Lower leg skin (tissue), 4 donors: ENCODE results near the gene SENP6. TPM values are rescaled to one million over a fixed set of nuclear protein-coding genes. Genes with fewer than 3 reads are reported as not detected.

Experiments used
- DNase-seq, 2 donors: peaks; one replicate each; pipeline ENCODE4 v3.0.0-alpha.2; 2019; ENCODE audit warnings: low spot score in 2 of 2
- H3K4me3 ChIP-seq: fragments of 200-600 bp; sonication (generic); 2 replicates; pipeline ENCODE4 v1.5.1; 2017; ENCODE audit warnings: mild to moderate bottlenecking, low read depth; ENCODE audit not compliant: poor library complexity, severe bottlenecking
- POLR2A ChIP-seq, 2 donors: fragments of 450-650 bp; IDR thresholded peaks; one replicate each; pipeline ENCODE4 v1.6.1; 2016 to 2017; ENCODE audit warnings: antibody characterized with exemption in 2 of 2, mild to moderate bottlenecking in 1 of 2, moderate library complexity in 1 of 2
- WGBS, 2 donors: methylation state at CpG; one replicate each; pipeline ENCODE4 v1.1.5; 2018; 5-methylcytosine and 5-hydroxymethylcytosine counted together
- intact Hi-C: fragments of 100-400 bp; cut with DNase I; formaldehyde crosslinking; loops from one replicate; pipeline ENCODE4 v1.15.0; 2023; ENCODE audit warnings: low total_unique reads
- total RNA-seq, 4 donors: library from RNA; depleted of rRNA; stranded (reverse); fragments of >200 nt; gene quantifications; one replicate each; pipeline ENCODE4 v1.1.0, GENCODE V29; 2016
- TF ChIP-seq, protein P1 (sequence below), 3 donors: fragments of 450-650 bp; IDR thresholded peaks; one replicate each; pipeline ENCODE4 v1.5.1; 2016; ENCODE audit warnings: antibody characterized with exemption in 3 of 3, mild to moderate bottlenecking in 3 of 3, moderate library complexity in 2 of 3

The SENP6 gene
- total RNA-seq, 4 donors from 2014 or later, result 55.4 to 80.0 (median 63.1) TPM

DNA sequence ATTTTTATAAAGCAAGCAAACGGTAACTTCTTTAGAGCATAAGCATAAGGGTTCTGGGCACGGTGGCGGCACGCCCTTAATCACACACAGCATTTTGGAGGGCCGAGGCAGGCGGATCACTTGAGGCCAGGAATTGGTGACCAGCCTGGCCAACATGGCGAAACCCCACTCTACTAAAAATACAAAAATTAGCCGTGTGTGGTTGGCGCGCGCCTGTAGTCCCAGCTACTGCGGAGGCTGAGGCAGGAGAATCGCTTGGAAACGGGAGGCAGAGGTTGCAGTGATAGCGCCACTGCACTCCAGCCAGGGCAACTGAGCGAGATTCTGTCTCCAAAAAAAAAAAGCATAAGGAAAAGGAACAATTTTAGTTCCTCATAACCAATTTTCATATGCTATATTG is 2.6 kb downstream of the SENP6 start:
- no peak for DNase-seq
- intact Hi-C loops, result no loop called here
- 91 to 93% methylated on average over 16 of the region's 16 CpGs for whole genome bisulfite sequencing, 2 donors
- H3K4me3 ChIP-seq, result no peak overlapping the region
- TF ChIP-seq, protein P1, sequence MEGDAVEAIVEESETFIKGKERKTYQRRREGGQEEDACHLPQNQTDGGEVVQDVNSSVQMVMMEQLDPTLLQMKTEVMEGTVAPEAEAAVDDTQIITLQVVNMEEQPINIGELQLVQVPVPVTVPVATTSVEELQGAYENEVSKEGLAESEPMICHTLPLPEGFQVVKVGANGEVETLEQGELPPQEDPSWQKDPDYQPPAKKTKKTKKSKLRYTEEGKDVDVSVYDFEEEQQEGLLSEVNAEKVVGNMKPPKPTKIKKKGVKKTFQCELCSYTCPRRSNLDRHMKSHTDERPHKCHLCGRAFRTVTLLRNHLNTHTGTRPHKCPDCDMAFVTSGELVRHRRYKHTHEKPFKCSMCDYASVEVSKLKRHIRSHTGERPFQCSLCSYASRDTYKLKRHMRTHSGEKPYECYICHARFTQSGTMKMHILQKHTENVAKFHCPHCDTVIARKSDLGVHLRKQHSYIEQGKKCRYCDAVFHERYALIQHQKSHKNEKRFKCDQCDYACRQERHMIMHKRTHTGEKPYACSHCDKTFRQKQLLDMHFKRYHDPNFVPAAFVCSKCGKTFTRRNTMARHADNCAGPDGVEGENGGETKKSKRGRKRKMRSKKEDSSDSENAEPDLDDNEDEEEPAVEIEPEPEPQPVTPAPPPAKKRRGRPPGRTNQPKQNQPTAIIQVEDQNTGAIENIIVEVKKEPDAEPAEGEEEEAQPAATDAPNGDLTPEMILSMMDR (IDR thresholded peaks at IDR 0.05), result no peak
- TF ChIP-seq POLR2A (IDR thresholded peaks at IDR 0.05), result no peak

DNA sequence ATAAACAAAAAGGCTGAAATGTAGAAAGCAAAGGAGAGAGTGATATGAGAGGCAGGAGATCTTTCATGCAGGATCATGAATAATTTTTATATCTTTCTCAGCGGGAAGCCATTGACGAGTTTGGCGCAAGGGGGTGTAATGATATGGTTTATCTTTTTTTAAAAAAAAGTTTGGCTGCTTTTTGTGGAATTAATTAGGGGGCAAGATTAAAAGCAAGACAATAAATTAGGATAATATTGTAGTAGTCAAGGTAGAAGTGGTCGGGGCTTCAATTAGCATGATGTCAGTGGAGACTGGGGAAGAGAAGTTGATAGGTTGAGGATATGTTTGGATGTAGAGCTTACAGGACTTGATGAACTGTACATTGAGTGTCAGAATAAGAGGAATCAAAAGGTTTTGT is 4.0 kb downstream of the SENP6 start:
- H3K4me3 ChIP-seq, result no peak overlapping the region
- intact Hi-C loops, result no loop called here
- 94 to 95% methylated on average over 4 of the region's 4 CpGs for WGBS, 2 donors
- no peak for DNase-seq
- TF ChIP-seq, protein P1 (IDR thresholded peaks at IDR 0.05), result no peak
- no peak for TF ChIP-seq POLR2A (IDR thresholded peaks at IDR 0.05)

DNA sequence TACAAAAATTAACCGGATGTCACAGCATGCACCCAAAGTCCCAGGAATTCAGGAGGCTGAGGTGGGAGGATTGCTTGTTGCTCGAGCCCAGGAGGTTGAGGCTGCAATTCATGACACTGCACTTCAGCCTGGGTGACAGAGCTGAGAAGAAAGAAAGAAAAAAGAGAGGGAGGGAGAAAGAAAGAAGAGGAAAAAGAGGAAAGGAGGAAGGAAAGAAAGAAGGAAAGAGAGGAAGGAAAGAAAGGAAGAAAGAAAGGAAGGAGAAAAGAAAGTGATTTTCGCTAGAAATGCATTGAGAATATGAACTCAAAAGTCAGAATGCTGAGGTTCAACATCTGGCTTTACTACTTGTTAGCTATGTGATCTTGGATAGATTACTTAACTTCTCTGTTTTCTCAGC is 6.6 kb downstream of the SENP6 start:
- intact Hi-C loops, result no loop called here
- no peak overlapping the region for H3K4me3 ChIP-seq
- DNase-seq, result no peak
- no peak for TF ChIP-seq POLR2A (IDR thresholded peaks at IDR 0.05)
- TF ChIP-seq, protein P1 (IDR thresholded peaks at IDR 0.05), result no peak
- 84 to 88% methylated on average over 3 of the region's 3 CpGs for WGBS, 2 donors

DNA sequence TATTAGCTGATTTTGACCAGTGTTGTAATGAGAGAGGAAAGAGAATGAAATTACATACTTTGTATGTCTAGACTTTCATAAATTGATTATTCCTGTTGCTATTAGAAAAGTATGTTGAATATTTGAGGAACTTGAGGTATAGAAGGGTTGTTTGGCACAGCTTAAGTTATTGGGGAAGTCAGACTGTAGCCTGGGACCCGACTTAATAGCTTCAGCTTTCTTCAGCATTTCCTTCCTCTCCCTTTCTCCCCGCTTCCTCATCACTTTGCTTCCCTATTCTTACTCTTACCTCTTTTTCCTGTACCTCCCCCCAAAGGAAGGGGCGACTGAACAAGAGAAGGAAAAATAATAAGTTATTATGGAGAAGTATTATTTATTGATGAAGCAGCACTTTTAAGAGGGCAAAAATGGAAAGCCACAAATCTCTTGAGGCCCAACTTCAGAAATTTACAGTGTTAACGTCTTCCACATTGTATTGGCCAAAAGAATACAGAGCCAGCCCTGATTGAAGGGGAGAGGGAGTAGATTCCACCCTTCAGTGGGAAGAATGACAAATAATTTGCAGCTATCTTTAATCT is 7.4 kb downstream of the SENP6 start:
- TF ChIP-seq POLR2A (IDR thresholded peaks at IDR 0.05), result no peak
- TF ChIP-seq, protein P1 (IDR thresholded peaks at IDR 0.05), result no peak
- H3K4me3 ChIP-seq, result no peak overlapping the region
- DNase-seq, result no peak
- WGBS, 2 donors, result 49 to 53% methylated on average over 4 of the region's 4 CpGs
- intact Hi-C loops, result no loop called here

DNA sequence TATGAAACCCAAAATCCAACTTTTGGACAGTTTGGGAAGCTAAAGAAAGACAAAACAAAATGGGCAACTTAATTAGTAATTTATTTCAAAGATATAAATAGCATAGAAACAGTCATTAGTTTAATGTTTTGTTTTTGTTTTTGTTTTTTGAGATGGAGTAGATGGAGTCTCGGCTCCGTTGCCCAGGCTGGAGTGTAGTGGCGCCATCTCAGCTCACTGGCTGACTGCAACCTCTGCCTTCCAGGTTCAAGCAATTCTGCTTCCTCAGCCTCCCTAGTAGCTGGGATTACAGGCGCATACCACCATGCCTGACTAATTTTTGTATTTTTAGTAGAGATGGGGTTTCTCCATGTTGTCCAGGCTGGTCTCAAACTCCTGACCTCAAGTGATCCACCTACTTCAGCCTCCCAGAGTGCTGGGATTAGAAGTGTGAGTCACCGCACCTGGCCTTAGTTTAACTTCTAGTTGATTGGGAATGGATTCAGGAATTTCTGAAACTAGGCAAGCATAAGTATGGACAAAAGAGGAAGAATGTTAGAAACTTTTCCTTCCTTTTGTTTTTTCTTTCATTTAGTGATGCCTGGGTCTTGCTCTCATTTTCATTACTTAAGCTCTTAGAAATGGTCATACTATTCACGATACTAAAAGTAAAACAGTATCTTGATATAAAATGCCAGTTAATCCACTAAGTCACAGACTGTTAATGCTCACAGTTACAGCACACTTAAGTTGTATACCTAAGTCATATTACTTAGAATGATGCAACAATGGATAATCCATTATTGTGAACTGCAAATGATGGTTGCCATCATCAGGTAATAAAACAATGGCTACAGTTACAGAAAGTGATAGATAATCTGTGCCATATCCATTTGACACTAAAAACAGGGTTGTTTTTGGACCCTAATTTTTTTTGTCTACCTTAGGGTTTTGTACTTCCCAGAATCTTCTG is 8.2 kb downstream of the SENP6 start:
- TF ChIP-seq, protein P1 (IDR thresholded peaks at IDR 0.05), result no peak
- no peak for TF ChIP-seq POLR2A (IDR thresholded peaks at IDR 0.05)
- intact Hi-C loops, result no loop called here
- 84 to 89% methylated on average over 6 of the region's 6 CpGs for WGBS, 2 donors

More for the DNA sequence above, 8.2 kb downstream of the SENP6 start:
- no peak for DNase-seq
- H3K4me3 ChIP-seq, result no peak overlapping the region
